K562 (cell line): ENCODE results near the gene EIF5. TPM values are rescaled to one million over a fixed set of nuclear protein-coding genes. Genes with fewer than 3 reads are reported as not detected.

ENCODE experiments used
- ARID3A ChIP-seq: IDR thresholded peaks from 2 replicates; pipeline ENCODE4 v1.6.1; 2012; ENCODE audit warnings: low read depth, low read length, improper control_type of control experiment, borderline replicate concordance
- CBX5 ChIP-seq: IDR thresholded peaks from 2 replicates; pipeline ENCODE4 v1.6.1; 2014; ENCODE audit warnings: low read depth, borderline replicate concordance
- CC2D1A ChIP-seq: fragments of 450-650 bp; IDR thresholded peaks from 2 replicates; pipeline ENCODE4 v1.6.1; 2017; ENCODE audit warnings: mild to moderate bottlenecking
- ELK1 ChIP-seq: sonication (generic); formaldehyde crosslinking; IDR thresholded peaks from 2 replicates; pipeline ENCODE4 v1.8.1; 2022; ENCODE audit warnings: missing genetic modification reagents
- ILF3 ChIP-seq: fragments of 450-650 bp; IDR thresholded peaks from 2 replicates; pipeline ENCODE4 v1.6.1; 2018; ENCODE audit warnings: antibody characterized with exemption, mild to moderate bottlenecking, moderate library complexity, borderline replicate concordance
- IRF1 ChIP-seq: sonication (generic); formaldehyde crosslinking; IDR thresholded peaks from 2 replicates; pipeline ENCODE4 v1.8.0; 2022; ENCODE audit warnings: missing genetic modification reagents, mild to moderate bottlenecking, borderline replicate concordance
- MTA1 ChIP-seq: fragments of 450-650 bp; IDR thresholded peaks from 2 replicates; pipeline ENCODE4 v1.6.1; 2017; ENCODE audit warnings: borderline replicate concordance
- NFIX ChIP-seq: fragments of 250-450 bp; sonication (Bioruptor Pico); IDR thresholded peaks from 2 replicates; pipeline ENCODE4 v1.4.0; 2020; ENCODE audit warnings: low read depth, mild to moderate bottlenecking, moderate library complexity
- OTX1 ChIP-seq: fragments of 450-650 bp; formaldehyde crosslinking; IDR thresholded peaks from 2 replicates; pipeline ENCODE4 v1.4.0; 2022; ENCODE audit warnings: mild to moderate bottlenecking
- PBX2 ChIP-seq, 2 experiments: IDR thresholded peaks in 1 of 2; conservative IDR thresholded peaks in 1 of 2; 2 replicates each; pipeline ENCODE4 v1.6.1; 2016; ENCODE audit warnings: low read depth in 2 of 2, mild to moderate bottlenecking in 1 of 2, missing compliant biosample characterization in 1 of 2, missing genetic modification characterization in 1 of 2, moderate library complexity in 1 of 2
- PKNOX1 ChIP-seq: fragments of 450-650 bp; IDR thresholded peaks from 2 replicates; pipeline ENCODE4 v1.6.1; 2016
- SNIP1 ChIP-seq: fragments of 450-650 bp; IDR thresholded peaks from 2 replicates; pipeline ENCODE4 v1.7.1; 2017; ENCODE audit warnings: low read depth, mild to moderate bottlenecking
- TAF7 ChIP-seq: fragments of 450-650 bp; IDR thresholded peaks from 2 replicates; pipeline ENCODE4 v1.6.1; 2016; ENCODE audit warnings: missing genetic modification characterization, missing compliant biosample characterization
- ZNF280A ChIP-seq: fragments of 450-650 bp; IDR thresholded peaks from 2 replicates; pipeline ENCODE4 v1.6.1; 2018; ENCODE audit warnings: mild to moderate bottlenecking, low read depth; ENCODE audit not compliant: partially characterized antibody
- ZNF449 ChIP-seq: fragments of 250-450 bp; sonication (Bioruptor Pico); IDR thresholded peaks from 2 replicates; pipeline ENCODE4 v1.8.0; 2022; ENCODE audit warnings: moderate library complexity, mild to moderate bottlenecking, inconsistent platforms
- ZNF589 ChIP-seq: fragments of 200-800 bp; sonication (Bioruptor generic); IDR thresholded peaks from 2 replicates; pipeline ENCODE4 v1.6.1; 2016; ENCODE audit warnings: low read depth, missing genetic modification characterization, missing compliant biosample characterization
- ZNF707 ChIP-seq: fragments of 250-450 bp; sonication (Bioruptor Pico); conservative IDR thresholded peaks from 2 replicates; pipeline ENCODE4 v1.8.0; 2022; ENCODE audit warnings: inconsistent platforms, mild to moderate bottlenecking, moderate library complexity
- polyA plus RNA-seq, 8 experiments: library from polyadenylated mRNA; depleted of rRNA in 4 of 8; stranded (reverse) in 5 of 8; unstranded in 3 of 8; fragments of >200 nt; fragmentation: Nextera tagmentation in 2 of 8; fragmentation: Illumina TruSeq in 1 of 8; extraction: Ambion mirVana in 2 of 8; extraction: Trizol in 1 of 8; gene quantifications; 2 replicates each; pipeline versions ENCODE4 v1.2.1 to v1.2.3, GENCODE V29; 2011 to 2014; ENCODE audit warnings: inconsistent platforms in 1 of 8, missing spikeins in 1 of 8
- total RNA-seq, 7 experiments: library from RNA; depleted of rRNA in 6 of 7; stranded (reverse); fragments of >200 nt in 6 of 7; fragmentation: Illumina TruSeq in 2 of 7; extraction: Trizol in 2 of 7; gene quantifications; 2 replicates each; pipeline versions ENCODE4 v1.2.1 to v1.2.3, GENCODE V29; 2011 to 2021; ENCODE audit warnings: low replicate concordance in 1 of 7

Gene EIF5
- total and polyA plus RNA-seq, 9 of the 15 experiments (the other 6 are each of a cell fraction or from before 2014, with no cell fraction given), result 92.7 to 442 (median 190) TPM

GRCh38 chr14:103362780-103363179 lies 28.7 kb downstream of the EIF5 start (continued):
- TF ChIP-seq ARID3A (no peak), ILF3 (no peak), PKNOX1 (peak; percentile 94), OTX1 (no peak), CBX5 (peak; percentile 96), CC2D1A (0 out of 2 replicates have a peak, but pooled peaks have one; percentile 25), ZNF280A (peak; percentile 89), ZNF449 (CRISPR knock-in tag) (no peak), ZNF589 (CRISPR knock-in tag) (no peak), NFIX (no peak), ZNF707 (CRISPR knock-in tag) (no peak), PBX2 (CRISPR knock-in tag; IDR thresholded peaks at IDR 0.05; ENCODE audit: low read depth) (no peak), PBX2 (tag; conservative IDR thresholded peaks at IDR 0.05; ENCODE audit: low read depth) (peak; percentile 63), SNIP1 (no peak), TAF7 (tag) (no peak), MTA1 (peak; percentile 40; the same call in 1 of the 2 replicates), IRF1 (CRISPR knock-in tag) (no peak), ELK1 (CRISPR knock-in tag) (no peak)
